ENCODE data around the gene FAM90A26. TPM values are rescaled to one million over a fixed set of nuclear protein-coding genes. Genes with fewer than 3 reads are reported as not detected.
"Not testable (repeated sequence)": the region's sequence is repeated elsewhere in the genome, so short reads cannot be mapped to it uniquely, and the experiment has no call there.

The FAM90A26 gene
- total and polyA plus RNA-seq, 3 donors from 2014 or later = not detected

DNA sequence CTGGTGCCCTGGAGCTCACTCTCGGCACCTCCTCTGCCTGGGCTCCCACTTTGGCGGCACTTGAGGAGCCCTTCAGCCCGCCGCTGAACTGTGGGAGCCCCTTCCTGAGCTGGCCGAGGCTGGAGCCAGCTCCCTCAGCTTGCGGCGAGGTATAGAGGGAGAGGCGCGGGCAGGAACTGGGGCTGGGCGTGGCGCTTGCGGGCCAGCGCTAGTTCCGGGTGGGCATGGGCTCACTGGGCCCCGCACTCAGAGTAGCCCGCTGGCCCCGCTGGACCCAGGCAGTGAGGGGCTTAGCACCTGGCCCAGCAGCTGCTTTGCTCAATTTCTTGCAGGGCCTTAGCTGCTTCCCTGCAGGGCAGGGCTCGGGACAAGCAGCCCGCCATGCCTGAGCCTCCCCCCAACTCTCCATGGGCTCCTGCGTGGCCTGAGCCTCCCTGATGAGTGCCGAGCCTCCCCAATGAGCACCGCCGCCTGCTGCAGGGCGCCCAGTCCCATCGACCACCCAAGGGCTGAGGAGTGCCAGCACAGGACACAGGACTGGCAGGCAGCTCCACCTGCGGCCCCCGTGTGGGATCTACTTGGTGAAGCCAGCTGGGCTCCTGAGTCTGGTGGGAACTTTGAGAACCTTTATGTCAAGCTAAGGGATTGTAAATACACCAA lies 26.7 kb upstream of the FAM90A26 start:
- Histone ChIP-seq H3K9me3 (no peaks in the 10 kb centered on the region), H3K4me1 (no peaks in the 10 kb centered on the region), H3K36me3 (ENCODE audit: low read depth, missing control alignments) (no peaks in the 10 kb centered on the region), H3K27me3 (no peaks in the 10 kb centered on the region), H3K4me3 (no peak overlapping the region), H3K27ac (no peak overlapping the region)
- DNase-seq = no peak
- TF ChIP-seq, protein P1, sequence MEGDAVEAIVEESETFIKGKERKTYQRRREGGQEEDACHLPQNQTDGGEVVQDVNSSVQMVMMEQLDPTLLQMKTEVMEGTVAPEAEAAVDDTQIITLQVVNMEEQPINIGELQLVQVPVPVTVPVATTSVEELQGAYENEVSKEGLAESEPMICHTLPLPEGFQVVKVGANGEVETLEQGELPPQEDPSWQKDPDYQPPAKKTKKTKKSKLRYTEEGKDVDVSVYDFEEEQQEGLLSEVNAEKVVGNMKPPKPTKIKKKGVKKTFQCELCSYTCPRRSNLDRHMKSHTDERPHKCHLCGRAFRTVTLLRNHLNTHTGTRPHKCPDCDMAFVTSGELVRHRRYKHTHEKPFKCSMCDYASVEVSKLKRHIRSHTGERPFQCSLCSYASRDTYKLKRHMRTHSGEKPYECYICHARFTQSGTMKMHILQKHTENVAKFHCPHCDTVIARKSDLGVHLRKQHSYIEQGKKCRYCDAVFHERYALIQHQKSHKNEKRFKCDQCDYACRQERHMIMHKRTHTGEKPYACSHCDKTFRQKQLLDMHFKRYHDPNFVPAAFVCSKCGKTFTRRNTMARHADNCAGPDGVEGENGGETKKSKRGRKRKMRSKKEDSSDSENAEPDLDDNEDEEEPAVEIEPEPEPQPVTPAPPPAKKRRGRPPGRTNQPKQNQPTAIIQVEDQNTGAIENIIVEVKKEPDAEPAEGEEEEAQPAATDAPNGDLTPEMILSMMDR (IDR thresholded peaks at IDR 0.05) = no peak
- no peak for TF ChIP-seq POLR2A (IDR thresholded peaks at IDR 0.05)
- intact Hi-C loops (cut with DNase I; ENCODE audit: low total_unique reads) = no loop called here
- WGBS, 2 donors = 80% methylated on average over 27 of the region's 27 CpGs; no CpG with 5 or more reads in 1 of the 2 donors

DNA sequence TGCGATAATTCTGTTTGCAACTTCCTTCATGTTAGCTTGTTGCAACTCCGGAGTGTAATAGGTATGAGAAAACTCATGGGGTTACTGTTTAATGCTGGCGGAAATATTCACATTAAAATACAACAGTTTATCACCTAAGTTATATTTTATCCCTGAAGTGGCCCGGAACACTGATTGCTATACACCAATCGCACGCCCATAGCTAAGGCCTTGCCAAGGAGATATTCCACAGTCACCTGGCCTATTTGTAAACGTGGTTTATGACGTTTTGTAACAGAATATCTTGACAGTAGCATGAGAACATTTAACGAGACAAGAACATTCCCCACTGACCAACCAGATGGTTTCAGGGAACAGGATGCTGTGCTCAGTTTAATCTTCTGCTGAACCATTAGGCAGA lies 23.2 kb upstream of the FAM90A26 start:
- WGBS, 2 donors = 59 to 72% methylated on average over 9 of the region's 9 CpGs
- DNase-seq = no peak
- H3K27me3 ChIP-seq = no peaks in the 10 kb centered on the region
- TF ChIP-seq POLR2A (IDR thresholded peaks at IDR 0.05) = no peak
- TF ChIP-seq, protein P1 (IDR thresholded peaks at IDR 0.05) = no peak
- H3K36me3 ChIP-seq (ENCODE audit: low read depth, missing control alignments) = no peaks in the 10 kb centered on the region
- no peak overlapping the region for H3K27ac ChIP-seq
- intact Hi-C loops (cut with DNase I; ENCODE audit: low total_unique reads) = no loop called here
- H3K4me1 ChIP-seq = no peaks in the 10 kb centered on the region
- H3K4me3 ChIP-seq = no peak overlapping the region
- H3K9me3 ChIP-seq = no peaks in the 10 kb centered on the region

DNA sequence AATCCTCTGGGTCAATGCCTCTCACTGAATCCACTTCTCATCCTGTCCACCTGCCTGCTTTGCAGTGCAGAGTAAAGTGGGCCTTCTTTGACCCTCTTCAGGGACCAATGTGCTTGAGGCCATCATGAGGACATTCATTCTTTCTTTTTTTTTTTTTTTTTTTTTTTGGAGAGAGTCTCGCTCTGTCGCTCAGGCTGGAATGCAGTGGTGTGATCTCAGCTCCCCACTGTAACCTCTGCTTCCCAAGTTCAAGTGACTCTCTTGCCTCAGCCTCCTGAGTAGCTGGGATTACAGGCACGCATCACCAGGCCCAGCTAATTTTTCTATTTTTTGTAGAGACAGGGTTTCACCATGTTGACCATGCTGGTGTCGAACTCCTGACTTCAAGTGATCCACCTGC lies 22.8 kb upstream of the FAM90A26 start:
- 80 to 89% methylated on average over 4 of the region's 4 CpGs for WGBS, 2 donors
- H3K4me1 ChIP-seq; H3K9me3 ChIP-seq; H3K36me3 ChIP-seq (ENCODE audit: low read depth, missing control alignments); H3K27ac ChIP-seq; intact Hi-C loops (cut with DNase I; ENCODE audit: low total_unique reads); H3K4me3 ChIP-seq; DNase-seq; H3K27me3 ChIP-seq: not testable (repeated sequence)

DNA sequence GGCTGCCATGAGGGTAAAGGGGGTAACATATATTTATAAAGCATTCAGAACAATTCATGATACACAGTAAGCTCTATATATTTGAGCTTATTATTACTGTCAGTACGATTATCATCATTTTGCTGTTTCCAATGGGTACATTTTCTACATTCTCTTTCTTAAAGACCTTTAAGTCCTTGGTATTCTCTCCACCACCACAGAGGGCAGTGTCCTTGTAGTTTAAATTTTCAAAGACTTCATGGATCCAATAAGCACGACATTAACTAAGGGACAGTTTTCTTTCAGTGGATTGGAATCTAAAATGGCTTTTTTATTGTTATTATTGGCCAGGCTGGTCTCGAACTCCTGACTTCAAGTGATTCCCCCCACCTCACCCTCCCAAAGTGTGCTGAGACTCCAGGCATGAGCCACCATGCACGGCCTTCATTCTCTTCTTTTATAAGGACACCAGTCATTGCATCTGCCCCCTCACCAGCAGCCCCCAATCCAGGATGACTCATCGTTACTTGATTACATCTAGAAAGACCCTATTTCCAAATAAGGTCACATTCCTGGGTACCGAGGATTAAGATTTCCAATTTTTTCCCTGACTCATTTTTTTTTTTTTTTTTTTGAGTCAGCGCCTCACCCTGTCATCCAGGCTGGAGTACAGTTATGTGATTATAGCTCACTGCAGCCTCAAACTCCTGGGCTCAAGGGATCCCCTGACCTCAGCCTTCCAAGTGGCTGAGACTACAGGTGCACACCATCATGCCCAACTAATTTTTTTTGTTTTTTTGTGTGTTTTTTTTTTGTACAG lies 21.4 kb upstream of the FAM90A26 start:
- H3K4me3 ChIP-seq; H3K9me3 ChIP-seq; DNase-seq; H3K4me1 ChIP-seq; H3K27me3 ChIP-seq; H3K27ac ChIP-seq; intact Hi-C loops (cut with DNase I; ENCODE audit: low total_unique reads); H3K36me3 ChIP-seq (ENCODE audit: low read depth, missing control alignments): not testable (repeated sequence)
- 64 to 74% methylated on average over 7 of the region's 7 CpGs for WGBS, 2 donors

DNA sequence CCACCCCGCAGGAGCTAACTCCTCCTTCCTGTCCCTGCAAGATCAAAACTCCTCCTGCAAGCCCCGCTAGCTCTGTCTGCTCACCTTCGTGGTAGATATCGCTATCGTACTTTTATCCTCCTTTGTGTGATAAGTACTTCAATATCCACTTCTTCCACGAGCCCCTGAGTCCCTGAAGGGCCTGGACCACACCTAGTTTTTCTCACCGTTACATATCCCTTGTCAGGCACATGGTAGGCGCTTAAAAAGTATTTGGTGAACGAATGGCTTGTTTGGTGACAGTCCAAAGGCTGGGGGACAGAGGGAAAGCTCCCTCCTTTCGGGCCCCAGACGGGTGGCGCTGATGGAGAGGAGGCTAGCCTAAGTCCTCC lies 18.4 kb upstream of the FAM90A26 start:
- H3K4me3 ChIP-seq = peak overlapping the region; percentile 59 to 74
- WGBS, 2 donors = 3 to 4% methylated on average over 11 to 12 of the region's 12 CpGs
- H3K27me3 ChIP-seq; H3K4me1 ChIP-seq; intact Hi-C loops (cut with DNase I; ENCODE audit: low total_unique reads); H3K36me3 ChIP-seq (ENCODE audit: low read depth, missing control alignments); DNase-seq; H3K9me3 ChIP-seq: not testable (repeated sequence)
- H3K27ac ChIP-seq = peak overlapping the region; percentile 91 to 93

DNA sequence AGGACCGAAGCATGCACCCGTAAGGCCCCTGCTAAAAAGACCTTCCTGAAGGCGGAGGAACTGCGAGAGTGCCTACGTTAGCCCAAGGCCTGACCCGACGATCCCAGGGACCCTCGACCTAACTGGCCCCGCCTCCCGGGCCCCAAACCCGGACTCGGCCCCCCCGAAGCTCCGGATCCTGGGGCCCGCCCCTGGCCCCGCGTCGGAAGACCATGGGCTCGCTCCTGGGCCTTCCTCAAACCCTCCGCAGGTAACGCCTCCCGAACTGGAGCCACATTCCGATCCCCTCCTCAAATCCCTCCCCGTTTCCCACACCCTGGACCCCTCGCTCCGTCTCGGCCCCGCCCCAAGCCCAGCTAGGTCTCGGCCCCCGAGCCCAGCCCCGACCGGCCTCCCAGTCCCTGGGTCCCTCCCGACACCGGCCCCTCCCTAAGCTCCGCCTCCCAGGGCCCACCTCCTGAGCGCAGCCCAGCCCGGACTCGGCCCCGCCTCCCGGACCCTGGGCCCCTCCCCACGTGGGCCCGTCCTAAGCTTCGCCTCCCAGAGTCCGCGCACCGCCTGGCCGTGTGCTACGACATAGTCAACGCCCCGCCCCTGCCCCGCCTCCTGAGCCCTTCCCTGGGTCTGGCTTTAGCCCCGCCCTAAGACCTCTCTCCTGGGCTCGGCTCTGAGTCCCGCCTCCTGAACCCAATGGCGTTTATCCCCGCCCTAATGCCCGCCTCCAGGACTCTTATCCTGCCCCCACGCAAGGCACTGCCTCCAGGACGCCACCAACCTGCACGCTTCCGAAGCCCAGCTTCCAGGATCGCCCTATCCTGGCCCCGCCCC lies 17.8 kb upstream of the FAM90A26 start:
- H3K27ac ChIP-seq = peak overlapping the region; percentile 91 to 93
- H3K36me3 ChIP-seq (ENCODE audit: low read depth, missing control alignments); intact Hi-C loops (cut with DNase I; ENCODE audit: low total_unique reads); H3K27me3 ChIP-seq; H3K9me3 ChIP-seq; H3K4me1 ChIP-seq: not testable (repeated sequence)
- H3K4me3 ChIP-seq = peak overlapping the region; percentile 60 to 74
- DNase-seq = peak; percentile 98
- 4% methylated on average over 20 to 58 of the region's 63 CpGs for WGBS, 2 donors

DNA sequence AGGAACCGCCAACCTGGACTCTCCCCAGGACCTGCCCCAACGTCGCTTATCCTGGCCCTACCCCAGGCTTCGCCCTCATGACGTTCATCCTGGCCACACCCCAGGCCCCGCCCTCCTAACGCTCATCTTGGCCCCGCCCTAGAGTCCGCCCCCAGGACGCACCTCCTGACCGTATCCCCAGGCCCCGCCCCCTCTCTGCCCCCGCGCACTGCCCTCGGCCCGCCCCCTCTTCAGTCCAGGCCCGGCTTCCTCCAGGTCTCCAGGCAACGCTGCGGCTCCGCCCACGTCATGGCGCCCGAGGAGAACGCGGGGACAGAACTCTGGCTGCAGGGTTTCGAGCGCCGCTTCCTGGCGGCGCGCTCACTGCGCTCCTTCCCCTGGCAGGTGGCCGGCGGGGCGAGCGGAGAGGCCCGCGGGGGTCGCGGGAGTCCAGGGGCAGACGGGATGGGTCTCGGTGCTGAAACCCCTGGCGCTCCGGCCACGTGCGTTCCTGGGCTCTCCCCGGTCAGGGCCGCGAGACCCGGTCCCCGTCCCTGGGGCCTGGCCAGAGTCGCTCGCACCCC lies 17.1 kb upstream of the FAM90A26 start:
- WGBS, 2 donors = 4% methylated on average over 15 to 34 of the region's 53 CpGs

DNA sequence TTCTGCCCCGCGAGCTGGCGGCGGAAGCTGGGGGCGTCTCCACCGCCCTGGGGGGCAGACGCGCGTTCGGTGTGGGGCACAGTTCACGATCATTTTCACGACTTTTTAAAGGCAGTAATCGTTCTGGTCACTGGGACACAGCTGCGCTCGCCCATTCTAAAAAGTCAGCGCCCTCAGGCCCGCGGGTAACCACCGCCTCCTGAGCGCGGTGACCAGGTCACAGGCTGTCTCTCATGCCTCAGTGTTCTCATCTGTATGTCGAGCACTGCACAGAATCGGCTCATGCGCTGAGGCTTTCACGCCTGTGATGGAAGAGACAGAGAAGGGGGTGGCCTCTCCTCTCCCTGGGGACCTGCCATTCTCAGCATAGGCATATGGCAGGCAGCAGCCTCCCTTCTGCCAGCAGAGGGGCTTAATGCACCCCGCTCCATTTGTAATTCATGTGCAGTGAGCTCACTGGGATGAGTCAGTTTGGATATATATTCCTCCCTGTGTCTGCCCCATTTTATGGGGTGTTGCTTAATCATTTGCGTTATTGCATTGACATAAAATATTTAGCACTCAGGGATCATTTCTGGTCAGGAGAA lies 16.5 kb upstream of the FAM90A26 start:
- H3K9me3 ChIP-seq; H3K36me3 ChIP-seq (ENCODE audit: low read depth, missing control alignments); DNase-seq; H3K4me1 ChIP-seq; H3K27me3 ChIP-seq; intact Hi-C loops (cut with DNase I; ENCODE audit: low total_unique reads): not testable (repeated sequence)
- H3K27ac ChIP-seq = peak overlapping the region; percentile 70 to 71
- 7 to 9% methylated on average over 15 to 27 of the region's 27 CpGs for WGBS, 2 donors
- peak overlapping the region; percentile 60 to 68 for H3K4me3 ChIP-seq

More for the DNA sequence above, 17.1 kb upstream of the FAM90A26 start:
- H3K4me3 ChIP-seq = peak overlapping the region; percentile 60 to 68
- intact Hi-C loops (cut with DNase I; ENCODE audit: low total_unique reads); H3K36me3 ChIP-seq (ENCODE audit: low read depth, missing control alignments); H3K27me3 ChIP-seq; H3K4me1 ChIP-seq; H3K9me3 ChIP-seq: not testable (repeated sequence)
- DNase-seq = peak; percentile 96
- H3K27ac ChIP-seq = peak overlapping the region; percentile 70 to 71
